ENCODE measurements around the gene NDRG2. TPM values are rescaled to one million over a fixed set of nuclear protein-coding genes. Genes with fewer than 3 reads are reported as not detected.

The NDRG2 gene
- total and polyA plus RNA-seq, 9 of the 15 experiments (the other 6 are each of a cell fraction or from before 2014, with no cell fraction given), result 10.1 to 105 (median 41.0) TPM

DNA sequence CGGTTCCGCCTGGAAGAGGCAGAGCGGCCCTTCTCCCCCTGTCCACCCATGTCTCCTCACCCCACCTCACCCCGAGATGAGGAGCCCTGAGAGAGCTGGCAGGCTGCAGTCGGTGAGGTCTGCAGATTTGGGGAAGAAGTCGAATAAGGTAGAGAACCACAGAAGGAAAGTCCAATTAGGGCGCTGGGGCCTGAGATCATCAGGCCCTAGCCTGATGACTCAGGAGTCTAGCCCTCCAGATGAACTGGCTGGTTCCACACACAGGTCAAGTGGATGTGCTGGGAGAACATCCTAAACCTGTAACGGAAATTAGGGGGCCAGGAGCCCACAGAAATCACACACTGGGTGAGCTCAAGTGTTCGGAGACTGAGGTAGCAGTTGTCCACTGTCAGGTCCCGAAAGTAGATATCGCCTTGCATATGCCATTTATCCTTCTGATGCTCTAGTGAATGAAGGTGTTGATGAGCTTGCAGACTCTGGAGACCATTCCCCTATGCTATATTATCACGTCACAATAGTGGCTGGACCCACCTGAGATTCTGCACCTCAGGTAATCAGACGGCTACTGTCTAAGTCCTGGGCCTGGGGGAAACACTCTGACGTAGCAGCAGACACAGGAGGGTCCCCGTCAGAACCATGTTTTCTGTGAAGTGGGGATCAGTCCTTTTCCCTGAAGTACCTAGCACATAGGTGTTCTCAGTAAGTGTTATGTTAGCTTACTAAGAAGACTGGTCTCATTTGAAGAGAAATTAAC is 36.0 kb downstream of the NDRG2 start:
- ATAC-seq, result no peak
- peak overlapping the region; percentile 92 for H3K4me2 ChIP-seq (ENCODE audit: insufficient read depth, low read length)
- ChIA-PET CTCF (ENCODE audit: low intra/inter-chr PET ratio) (no interaction called here), POLR2A (no interaction called here)
- intact Hi-C loops (cut with micrococcal nuclease) (no loop called here), in situ Hi-C loops (cut with MboI) (no loop called here)
- peaks cover 23% of the 10 kb centered on the region for H3K79me2 ChIP-seq (ENCODE audit: control insufficient read depth, insufficient read depth, low read length)
- no peak for DNase-seq (ENCODE audit: extremely low read depth in 1 of 4, low spot score in 3 of 4)
- no peak overlapping the region for H3K4me3 ChIP-seq
- TSS peak; percentile 95 for BruUV-seq (replicated peaks)
- H3K36me3 ChIP-seq (ENCODE audit: control insufficient read depth, insufficient read depth, low read length), result peaks cover 22% of the 10 kb centered on the region
- H3K27me3 ChIP-seq (ENCODE audit: control insufficient read depth in 2 of 2, insufficient read depth in 2 of 2, low read length in 2 of 2), result no peaks in the 10 kb centered on the region
- H3K9ac ChIP-seq (ENCODE audit: insufficient read depth in 1 of 2, low read depth in 2 of 2, low read length in 2 of 2), result peak overlapping the region in 1 of 2 experiments; percentile 70; a peak in 3 of 4 replicates
- FAIRE-seq, result no peak
- H2AFZ ChIP-seq (ENCODE audit: low read depth, low read length), result peak overlapping the region; percentile 66
- no peaks in the 10 kb centered on the region for H3K9me3 ChIP-seq (replicated peaks; ENCODE audit: control insufficient read depth, insufficient read depth, low read depth, low read length)
- H3K9me1 ChIP-seq (ENCODE audit: control insufficient read depth, insufficient read depth, low read length), result no peaks in the 10 kb centered on the region
- 71% methylated on average over 10 of the region's 15 CpGs for WGBS (ENCODE audit: insufficient coverage, low coverage, missing lambda C conversion rate)
- TF ChIP-seq EWSR1 (IDR thresholded peaks at IDR 0.05; ENCODE audit: borderline replicate concordance, low read depth, partially characterized antibody) (no peak), NCOA4 (IDR thresholded peaks at IDR 0.05; ENCODE audit: partially characterized antibody) (no peak), XRCC4 (IDR thresholded peaks at IDR 0.05; ENCODE audit: extremely low read depth, insufficient read depth, insufficient read length) (no peak), ZNF609 (CRISPR knock-in tag; IDR thresholded peaks at IDR 0.05; ENCODE audit: borderline replicate concordance) (no peak)
- peak overlapping the region; percentile 79 for H3K27ac ChIP-seq (ENCODE audit: extremely low read depth, low read depth, low read length)
- H3K4me1 ChIP-seq (replicated peaks in 1 of 2; ENCODE audit: control insufficient read depth in 2 of 2, insufficient read depth in 2 of 2, low read length in 2 of 2), result peaks cover 7 to 10% of the 10 kb centered on the region in 2 experiments; a peak in 3 of 5 replicates
- H4K20me1 ChIP-seq (replicated peaks; ENCODE audit: control insufficient read depth, insufficient read depth, low read length), result no peaks in the 10 kb centered on the region

Measured in K562 (cell line).